Activated T-cell treated with anti-CD3 and anti-CD28 coated beads, Interleukin-2, amount 50 U/mL, for 1 hour (primary cell): ENCODE data around the gene PTPN12.
"Not testable (repeated sequence)": the region's sequence is repeated elsewhere in the genome, so short reads cannot be mapped to it uniquely, and the experiment has no call there.

Experiments used
- DNase-seq: peaks from one replicate; pipeline ENCODE4 v3.0.0-alpha.2; 2020

The PTPN12 gene

DNA sequence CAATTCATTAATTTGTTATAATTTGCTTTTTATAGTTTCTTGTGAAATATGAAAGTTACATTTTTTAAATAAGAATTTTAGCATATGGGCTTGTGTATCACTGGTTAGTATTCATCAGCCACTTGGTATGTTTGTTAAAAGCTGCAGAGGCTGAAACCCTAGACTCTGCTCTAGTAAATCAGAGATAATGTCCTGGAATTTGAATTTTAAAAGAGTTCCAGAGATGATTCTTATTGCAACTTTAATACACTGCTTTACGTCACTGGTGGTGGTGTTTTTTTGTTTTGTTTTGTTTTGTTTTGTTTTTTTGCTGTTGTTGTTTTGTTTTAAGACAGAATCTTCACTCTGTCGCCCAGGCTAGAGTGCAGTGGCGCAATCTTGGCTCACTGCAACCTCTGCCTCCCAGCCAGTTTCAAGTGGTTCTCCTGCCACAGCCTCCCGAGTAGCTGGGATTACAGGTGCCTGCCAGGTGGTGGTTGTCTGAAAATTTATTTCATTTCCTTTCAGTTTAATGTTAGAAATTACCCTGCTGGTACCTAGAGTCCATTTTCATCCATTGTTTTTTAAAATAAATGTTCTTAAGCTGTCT is 43.8 kb downstream of the PTPN12 start:
- no peak for DNase-seq

DNA sequence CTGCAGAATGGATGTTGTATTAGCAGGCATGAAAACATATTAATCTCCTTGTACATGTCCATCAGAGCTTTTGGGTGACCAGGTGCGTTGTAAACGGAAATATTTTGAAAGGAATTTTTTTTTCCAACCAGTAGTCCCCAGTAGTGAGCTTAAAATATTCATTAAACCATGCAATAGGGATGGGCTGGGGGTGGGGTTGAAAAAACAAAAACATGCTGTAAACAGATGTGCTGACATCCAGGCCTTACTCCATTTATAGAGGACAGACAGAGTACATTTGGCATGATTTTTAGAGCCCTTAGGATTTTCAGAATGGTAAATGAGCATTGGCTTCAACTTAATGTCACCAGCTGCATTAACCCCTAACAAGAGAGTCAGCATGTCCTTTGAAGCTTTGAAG is 50.2 kb downstream of the PTPN12 start:
- no peak for DNase-seq

DNA sequence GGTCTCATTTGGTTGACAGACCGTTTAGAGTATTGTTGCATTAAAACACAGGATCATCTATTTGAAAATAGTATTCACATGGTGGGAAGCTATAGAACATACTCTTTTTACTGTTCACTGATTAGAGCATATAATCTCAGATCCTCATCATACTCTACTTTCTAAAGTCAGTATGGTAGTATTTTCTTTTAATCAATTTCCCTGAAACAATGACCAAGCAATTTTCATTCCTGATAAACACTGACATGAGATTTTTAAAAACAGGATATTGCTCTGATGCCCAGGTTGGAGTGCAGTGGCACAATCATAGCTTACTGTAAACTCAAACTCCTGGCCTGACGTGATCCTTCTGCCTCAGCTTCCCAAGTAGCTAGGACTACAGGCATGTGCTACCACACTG is 63.9 kb downstream of the PTPN12 start:
- no peak for DNase-seq

DNA sequence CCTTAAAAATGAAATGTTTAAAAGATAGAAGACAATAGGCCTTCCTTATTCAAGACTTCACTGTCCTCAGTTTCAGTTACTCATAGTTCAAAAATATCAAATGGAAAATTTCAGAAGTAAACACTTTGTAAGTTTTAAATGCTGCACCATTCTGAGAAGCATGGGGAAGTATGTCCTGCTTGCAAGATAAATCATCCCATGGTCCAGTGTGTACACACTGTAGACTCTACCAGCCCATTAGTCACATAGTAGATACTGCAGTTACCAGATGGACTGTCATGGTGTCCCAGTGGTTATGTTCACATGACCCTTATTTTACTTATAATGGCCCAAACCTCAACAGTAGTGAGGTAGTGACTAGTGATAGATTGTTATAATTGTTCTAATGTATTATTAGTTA is 69.5 kb downstream of the PTPN12 start:
- DNase-seq, result no peak

DNA sequence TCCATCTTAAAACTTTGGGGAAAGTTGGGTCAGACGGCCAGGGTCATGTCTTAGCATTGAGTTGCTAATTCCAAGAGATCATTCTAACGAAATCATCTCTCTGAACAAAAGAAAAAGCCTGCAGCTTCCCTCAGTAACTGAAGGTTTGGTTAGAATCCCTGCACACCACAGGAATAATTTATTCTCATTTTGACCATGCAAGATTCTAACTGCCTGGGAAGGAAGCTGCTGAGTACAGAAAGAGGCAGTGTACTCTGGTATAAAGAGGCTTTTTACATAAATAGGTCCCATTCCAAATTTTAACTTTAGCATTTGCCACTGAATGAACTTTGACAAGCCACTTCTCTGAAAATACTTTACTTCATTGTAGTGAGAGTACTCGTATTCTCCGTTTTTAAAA is 82.2 kb downstream of the PTPN12 start:
- no peak for DNase-seq

DNA sequence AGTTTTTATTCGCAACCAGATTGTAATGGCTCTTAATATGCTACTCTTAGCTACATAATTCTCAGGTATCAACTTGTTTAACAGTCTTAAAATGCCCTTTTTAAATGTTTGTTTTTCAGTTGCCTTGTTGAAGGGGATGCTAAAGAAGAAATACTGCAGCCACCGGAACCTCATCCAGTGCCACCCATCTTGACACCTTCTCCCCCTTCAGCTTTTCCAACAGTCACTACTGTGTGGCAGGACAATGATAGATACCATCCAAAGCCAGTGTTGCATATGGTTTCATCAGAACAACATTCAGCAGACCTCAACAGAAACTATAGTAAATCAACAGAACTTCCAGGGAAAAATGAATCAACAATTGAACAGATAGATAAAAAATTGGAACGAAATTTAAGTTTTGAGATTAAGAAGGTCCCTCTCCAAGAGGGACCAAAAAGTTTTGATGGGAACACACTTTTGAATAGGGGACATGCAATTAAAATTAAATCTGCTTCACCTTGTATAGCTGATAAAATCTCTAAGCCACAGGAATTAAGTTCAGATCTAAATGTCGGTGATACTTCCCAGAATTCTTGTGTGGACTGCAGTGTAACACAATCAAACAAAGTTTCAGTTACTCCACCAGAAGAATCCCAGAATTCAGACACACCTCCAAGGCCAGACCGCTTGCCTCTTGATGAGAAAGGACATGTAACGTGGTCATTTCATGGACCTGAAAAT is 89.7 kb downstream of the PTPN12 start:
- DNase-seq, result no peak

DNA sequence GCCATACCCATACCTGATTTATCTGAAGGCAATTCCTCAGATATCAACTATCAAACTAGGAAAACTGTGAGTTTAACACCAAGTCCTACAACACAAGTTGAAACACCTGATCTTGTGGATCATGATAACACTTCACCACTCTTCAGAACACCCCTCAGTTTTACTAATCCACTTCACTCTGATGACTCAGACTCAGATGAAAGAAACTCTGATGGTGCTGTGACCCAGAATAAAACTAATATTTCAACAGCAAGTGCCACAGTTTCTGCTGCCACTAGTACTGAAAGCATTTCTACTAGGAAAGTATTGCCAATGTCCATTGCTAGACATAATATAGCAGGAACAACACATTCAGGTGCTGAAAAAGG is 90.2 kb downstream of the PTPN12 start:
- DNase-seq, result no peak

DNA sequence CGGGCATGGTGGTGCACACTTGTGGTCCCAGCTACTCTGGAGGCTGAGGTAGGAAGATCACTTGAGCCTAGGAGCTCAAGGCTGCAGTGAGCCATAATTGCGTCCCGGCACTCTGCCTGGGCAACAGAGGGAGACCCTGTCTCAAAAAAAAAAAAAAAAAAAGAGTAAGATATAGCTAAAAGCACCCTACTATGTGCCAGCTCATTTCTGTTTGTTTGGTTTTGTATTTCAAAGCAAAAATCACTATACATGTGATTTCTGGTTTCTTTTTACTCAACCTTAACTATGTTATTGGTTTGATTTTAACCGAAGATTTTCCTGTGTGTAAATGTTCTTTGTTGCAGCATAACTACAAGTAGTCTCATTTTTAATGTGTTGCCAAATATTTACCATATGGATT is 92.7 kb downstream of the PTPN12 start:
- DNase-seq, result no peak

DNA sequence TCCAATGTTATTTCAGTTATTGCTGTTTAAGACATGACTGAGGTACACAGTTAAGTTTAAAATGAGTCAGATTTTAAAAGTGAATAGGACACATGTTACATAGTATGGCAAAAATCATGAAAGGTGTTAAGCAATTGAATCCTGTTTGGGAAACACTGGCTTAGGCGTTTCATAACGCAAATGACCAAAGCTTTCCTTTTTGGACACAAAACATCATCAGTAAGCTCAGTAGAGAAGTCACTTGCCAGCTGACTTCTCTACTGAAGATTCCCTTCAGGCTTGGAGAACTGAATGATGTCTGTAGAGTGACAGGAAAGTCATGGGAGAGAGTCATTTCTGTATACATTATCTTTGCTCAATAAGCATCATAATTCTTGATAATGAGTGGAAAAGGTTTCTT is 94.7 kb downstream of the PTPN12 start:
- no peak for DNase-seq

DNA sequence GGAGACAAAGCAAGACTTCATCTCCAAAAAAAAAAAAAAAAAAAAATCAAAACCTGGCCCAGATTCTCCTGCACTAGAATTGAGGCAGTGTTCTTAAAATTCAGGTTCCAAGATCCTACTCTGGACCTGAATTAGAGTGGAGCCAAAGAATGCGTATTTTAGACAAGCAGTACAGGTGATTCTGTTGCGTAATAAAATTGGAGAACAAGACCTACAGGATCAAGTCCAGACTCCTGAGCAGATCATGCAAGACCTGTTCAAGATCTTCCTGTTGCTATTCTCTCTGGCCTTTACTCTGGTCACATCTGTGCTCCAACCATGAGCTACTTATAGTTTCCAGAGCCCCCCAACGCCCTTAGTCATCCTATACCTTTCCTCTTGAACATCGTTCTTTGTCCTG is 107.7 kb downstream of the PTPN12 start:
- DNase-seq, result no peak

DNA sequence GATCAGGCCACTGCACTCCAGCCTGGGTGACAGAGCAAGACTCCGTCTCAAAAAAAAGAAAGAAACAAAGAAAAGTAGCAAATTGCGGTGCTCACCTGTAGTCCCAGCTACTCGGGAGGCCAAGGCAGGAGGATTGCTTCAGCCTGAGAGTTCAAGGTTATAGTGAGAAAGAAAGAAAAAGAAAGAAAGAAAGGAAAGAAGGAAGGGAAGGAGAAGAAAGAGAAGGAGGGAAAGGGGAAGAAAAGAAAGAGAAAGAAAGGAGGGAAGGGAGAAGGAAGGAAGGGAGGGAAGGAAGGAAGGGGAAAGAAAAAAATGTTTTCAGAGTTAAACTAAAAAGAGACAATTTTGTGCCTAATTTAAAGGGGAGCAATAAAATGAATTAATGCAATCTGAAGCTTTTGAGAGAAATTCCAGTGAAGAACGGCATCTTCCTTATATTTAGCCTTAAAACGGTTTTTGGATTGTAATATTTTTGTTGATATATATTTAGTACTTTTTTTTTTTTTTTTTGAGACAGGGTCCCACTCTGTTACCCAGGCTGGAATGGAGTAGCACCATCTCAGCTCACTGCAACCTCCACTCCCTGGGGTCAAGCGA is 111.7 kb downstream of the PTPN12 start:
- no peak for DNase-seq

DNA sequence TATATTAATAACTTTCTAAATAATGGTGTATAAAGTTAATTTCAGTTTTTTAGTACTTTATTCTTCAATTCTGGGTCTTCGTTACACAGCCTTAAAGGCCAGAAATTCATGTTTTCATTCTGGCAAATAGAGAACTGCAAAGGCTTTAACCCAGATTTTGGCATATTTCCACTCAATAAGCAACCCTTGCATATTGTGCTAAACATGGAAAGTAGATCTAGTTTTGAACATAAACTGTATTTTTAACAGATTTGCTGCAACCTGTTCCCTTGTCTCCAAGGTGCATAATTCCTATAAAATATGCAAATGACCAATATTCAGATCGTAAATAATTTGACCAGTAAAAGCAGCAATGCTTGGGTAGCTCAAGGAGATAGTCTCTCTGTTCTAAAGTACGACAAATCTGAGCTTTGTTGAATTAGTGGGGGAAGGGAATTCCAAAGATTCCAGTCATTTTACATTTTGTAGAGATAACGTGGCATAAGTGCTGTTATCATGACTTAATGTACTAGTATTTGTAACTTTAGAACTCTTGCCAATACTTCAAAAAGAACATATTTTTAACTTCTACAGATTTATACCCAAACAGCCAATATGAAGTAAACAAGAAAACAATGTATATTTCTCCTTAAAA is 112.7 kb downstream of the PTPN12 start:
- DNase-seq, result no peak

DNA sequence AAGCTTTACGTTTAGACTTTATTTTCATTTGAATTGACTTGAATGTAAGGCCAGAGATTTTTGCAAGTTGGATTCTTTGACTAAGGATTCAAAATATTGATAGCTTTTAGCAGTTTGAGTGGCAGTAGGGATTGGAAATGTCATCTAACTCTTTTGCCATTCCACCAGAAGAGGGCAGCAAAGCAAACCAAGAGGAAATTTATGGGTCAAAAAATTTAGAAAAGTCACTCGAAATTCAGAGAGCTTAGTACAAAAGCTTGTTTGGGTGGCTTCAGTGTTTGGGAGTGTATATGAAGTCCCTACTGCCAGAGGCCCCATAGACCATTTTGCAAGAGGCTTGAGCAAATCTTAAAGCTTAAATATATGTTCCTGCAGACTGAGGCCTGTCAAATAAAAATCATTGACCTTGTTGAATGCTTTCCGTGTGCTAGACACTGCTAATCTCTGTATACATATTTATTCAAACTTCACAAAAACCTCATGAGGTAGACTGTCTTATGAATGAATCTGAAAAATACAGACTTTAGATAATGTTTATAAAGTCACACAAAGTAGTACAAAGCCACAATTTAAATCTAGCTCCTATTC is 114.6 kb downstream of the PTPN12 start:
- no peak for DNase-seq

DNA sequence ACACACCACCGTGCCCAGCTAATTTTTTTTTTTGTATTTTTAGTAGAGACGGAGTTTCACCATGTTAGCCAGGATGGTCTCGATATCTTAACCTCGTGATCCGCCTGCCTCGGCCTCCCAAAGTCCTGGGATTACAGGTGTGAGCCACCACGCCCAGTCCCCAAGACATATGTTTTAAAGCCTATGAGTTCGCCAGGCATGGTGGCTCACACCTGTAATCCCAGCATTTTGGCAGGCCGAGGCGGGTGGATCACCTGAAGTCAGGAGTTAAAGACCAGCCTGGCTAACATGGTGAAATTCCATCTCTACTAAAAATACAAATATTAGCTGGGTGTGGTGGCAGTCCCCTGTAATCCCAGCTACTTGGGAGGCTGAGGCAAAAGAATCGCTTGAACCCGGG is 115.7 kb downstream of the PTPN12 start:
- DNase-seq, result not testable (repeated sequence)

DNA sequence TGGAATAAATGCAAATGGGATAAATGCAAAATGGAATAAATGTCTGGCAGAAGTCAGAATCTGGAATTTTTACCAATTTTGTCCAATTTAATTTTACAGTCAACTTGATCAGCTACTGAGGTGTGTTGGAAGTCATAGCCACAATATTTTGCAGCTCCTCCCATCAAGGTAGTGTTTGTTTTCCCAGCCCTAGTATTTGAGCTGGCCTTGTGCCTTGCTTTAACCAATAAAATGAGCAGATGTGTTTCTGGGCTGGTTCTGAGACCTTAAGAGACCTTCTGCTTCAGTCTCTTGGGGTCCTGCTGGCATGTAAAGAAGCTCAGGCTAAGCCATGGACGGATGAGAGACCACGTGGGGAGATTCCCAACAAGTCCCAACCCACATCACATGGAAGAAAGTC is 116.5 kb downstream of the PTPN12 start:
- no peak for DNase-seq

DNA sequence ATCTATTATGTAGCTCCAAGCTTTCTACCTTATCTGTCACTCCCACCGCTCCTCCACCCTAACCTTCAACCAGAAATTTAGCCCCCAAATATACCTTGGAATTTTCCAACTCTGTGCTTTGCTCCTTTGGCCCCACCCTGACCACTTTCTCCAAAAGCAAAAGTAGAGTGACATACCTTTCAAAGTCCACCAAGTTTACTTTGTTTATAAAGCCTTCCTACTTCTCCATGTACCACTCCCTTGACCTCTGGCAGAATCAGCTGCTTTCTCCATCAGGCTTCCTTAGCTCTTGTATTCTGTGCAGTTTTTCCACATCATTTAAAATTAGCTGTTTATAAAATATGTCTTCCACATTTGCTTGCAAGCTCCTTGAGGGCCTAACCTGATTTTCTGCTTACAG is 118.3 kb downstream of the PTPN12 start:
- DNase-seq, result no peak

DNA sequence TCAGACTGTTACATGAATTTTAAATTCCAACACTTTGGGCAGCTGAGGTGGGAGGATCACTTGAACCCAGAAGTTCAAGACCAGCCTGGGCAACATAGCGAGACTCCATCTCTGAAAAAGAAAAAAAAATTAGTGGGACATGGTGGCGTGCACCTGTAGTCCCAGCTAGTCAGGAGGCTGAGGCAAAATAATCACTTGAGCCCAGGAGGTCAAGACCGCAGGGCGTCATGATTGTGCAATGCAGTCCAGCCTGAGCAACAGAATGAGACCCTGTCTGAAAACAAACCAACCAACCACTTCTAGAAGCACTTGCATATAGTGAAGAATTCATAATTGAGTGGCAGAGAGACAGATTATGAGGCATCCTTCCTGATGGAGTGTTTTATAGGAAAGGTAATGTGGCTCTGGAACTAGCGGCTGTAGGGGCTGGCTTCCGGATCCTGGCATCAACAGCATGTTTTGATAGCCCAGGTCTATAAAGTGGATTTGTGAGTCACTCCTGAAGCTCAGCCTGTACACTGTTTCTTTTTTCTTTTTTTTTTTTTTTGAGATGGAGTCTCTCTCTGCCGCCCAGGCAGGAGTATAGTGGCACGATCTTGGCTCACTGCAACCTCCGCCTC is 118.9 kb downstream of the PTPN12 start:
- DNase-seq, result no peak

DNA sequence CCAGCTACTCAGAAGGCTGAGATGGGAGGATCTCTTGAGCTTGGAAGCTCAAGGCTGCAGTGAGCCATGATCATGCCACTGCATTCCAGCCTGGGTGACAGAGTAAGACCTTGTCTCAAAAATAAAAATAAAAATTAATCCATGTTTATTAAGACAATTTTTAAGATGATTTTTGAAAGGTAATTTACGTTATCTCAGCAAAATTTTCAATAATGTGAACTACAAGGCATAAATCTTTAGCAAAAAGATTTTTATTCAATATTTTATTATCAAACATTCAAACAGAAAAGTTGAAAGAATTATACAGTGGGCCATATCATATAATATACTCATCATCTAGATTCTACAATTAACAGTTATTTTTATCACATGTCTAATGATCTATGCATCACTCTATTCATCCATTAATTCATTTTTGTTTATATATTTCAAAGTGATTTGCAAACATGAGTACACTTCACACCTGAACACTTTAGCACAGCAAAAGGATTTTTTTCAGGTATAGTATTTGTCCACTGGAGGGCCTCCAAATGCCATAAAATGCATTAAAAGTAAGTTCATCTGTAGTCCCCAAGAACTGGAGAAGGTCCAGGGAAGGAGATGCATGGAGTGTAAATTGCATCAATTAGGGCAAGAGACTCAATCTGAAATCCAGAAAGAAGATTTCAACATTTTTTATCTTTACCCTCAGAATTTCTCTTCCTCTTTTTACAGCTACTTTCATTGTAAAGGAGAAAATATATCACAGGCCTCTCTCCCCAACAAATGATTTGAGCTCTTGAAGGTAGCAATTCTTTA is 120.5 kb downstream of the PTPN12 start:
- no peak for DNase-seq

DNA sequence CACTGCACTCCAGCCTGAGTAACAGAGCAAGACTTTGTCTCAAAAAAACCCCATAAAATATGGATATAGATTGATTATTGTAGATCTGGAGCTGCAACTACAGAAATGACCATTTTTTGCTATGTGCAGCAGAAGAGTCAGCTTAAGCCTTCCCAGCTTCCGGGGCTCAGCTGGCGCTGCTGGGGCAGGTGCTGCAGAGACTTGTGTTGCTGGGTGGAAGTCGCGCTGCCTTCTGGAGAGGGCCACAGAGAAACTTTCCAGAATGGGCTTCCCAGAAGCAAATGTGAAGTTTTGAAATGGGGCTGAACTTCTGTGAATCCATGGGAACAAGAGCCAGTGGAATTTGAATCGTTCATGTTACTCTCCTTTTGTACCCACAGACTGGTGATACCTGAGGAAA is 121.8 kb downstream of the PTPN12 start:
- DNase-seq, result no peak

DNA sequence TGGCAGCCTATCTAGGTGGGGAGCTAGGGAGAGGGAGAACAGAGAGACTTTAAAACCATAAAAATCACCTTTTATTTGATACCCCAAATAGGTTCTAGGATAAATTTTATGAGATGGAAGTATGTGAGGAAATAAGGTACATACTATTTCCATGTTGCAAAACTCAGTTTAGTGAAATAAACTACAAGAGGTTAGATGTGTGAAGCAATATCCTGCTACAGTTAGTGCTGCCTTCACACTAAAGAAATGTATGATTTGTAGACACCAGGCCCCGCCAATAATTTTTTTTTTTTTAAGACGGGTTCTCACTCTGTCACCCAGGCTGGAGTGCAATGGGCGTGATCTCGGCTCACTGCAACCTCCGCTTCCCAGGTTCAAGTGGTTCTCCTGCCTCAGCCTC is 124.7 kb downstream of the PTPN12 start:
- DNase-seq, result no peak

DNA sequence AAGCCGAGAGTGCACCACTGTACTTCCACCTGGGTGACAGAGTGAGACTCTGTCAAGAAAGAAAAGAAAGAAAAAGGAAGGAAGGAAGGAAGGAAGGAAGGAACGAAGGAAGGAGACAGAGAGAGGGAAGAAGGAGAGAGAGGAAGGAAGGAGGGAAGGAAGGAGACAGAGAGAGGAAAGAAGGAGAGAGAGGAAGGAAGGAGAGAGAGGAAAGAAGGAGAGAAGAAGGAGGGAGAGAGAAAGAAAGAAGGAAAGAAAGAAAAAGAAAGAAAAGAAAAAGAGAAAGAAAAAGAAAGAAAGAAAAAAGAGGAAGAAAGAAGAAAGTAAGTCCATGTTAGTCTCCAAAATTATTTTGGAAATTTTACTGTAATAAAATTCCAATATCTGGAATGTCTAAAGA is 125.8 kb downstream of the PTPN12 start:
- no peak for DNase-seq

DNA sequence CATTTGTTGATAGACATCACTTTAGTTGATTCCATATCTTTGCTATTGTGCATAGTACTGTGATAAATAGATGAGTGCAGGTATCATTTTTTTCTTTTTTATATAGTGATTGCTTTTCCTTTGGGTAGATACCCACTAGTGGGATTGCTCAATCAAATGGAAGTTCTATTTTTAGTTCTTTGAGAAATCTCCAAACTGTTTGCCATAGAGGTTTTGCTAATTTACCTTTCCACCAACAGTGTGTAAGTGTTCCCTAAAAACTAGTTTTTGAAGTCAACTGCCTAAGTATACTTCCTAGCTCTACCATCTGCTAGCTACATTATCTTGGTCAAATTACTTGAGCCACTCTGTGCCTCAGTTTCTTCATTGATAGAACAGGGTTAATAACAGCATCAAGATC is 127.6 kb downstream of the PTPN12 start:
- DNase-seq, result no peak

DNA sequence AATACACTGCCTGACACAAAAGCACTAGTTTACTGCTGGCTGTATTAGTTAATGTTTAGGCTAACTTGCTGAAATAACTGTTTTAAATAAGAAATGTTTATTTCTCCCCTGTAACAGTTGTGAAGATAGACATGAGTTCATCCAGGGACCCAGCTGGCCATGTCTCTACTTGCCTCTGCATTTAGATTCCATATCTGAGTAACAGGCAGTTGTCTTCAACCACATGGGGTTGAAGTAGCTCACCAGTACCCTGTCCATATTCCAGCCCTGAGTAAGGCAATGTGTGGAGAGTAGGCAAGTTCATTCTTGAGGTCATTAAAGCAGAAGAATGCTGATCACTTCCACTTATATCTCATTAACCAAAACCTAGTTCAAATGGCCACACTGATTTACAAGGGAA is 128.1 kb downstream of the PTPN12 start:
- no peak for DNase-seq
